Measurements from ENCODE around the gene SAE1. TPM values are rescaled to one million over a fixed set of nuclear protein-coding genes. Genes with fewer than 3 reads are reported as not detected.

The SAE1 gene
- total RNA-seq, 1 experiment from 2014 or later, result 47.5 TPM

GRCh38 chr19:47187797-47188196 is 57.2 kb downstream of the SAE1 start:
- no peak overlapping the region for H3K4me2 ChIP-seq (ENCODE audit: low read depth, low read length, poor library complexity, severe bottlenecking)
- no peaks in the 10 kb centered on the region for H3K9me2 ChIP-seq (replicated peaks; ENCODE audit: insufficient read depth, low read length)
- no peaks in the 10 kb centered on the region for H4K20me1 ChIP-seq (ENCODE audit: insufficient read depth, low read depth, low read length)
- H3K36me3 ChIP-seq (ENCODE audit: insufficient read depth, low read length), result peaks cover 4% of the 10 kb centered on the region; the same call in 1 of the 2 replicates
- DNase-seq, result no peak
- peaks cover 36% of the 10 kb centered on the region for H3K4me1 ChIP-seq (ENCODE audit: low read length)
- no peak overlapping the region for H3K9ac ChIP-seq (ENCODE audit: low read length)
- no peaks in the 10 kb centered on the region for H3K9me3 ChIP-seq (ENCODE audit: low read length)
- H2AFZ ChIP-seq (ENCODE audit: low read length), result no peak overlapping the region
- H3K4me3 ChIP-seq (ENCODE audit: low read length), result no peak overlapping the region
- peak overlapping the region; percentile 15; the same call in 1 of the 2 replicates for H3K27ac ChIP-seq (ENCODE audit: low read length)
- H3K27me3 ChIP-seq (ENCODE audit: low read length), result no peaks in the 10 kb centered on the region
- H3K79me2 ChIP-seq (ENCODE audit: low read length), result peaks cover 21% of the 10 kb centered on the region; the same call in 1 of the 2 replicates

- Histone ChIP-seq H3K4me1 (ENCODE audit: low read length) (peaks cover 36% of the 10 kb centered on the region), H3K36me3 (ENCODE audit: insufficient read depth, low read length) (peaks cover 4% of the 10 kb centered on the region; the same call in 1 of the 2 replicates), H2AFZ (ENCODE audit: low read length) (no peak overlapping the region), H3K27ac (ENCODE audit: low read length) (peak overlapping the region; percentile 15; the same call in 1 of the 2 replicates), H4K20me1 (ENCODE audit: insufficient read depth, low read depth, low read length) (no peaks in the 10 kb centered on the region), H3K27me3 (ENCODE audit: low read length) (no peaks in the 10 kb centered on the region), H3K79me2 (ENCODE audit: low read length) (peaks cover 21% of the 10 kb centered on the region; the same call in 1 of the 2 replicates), H3K4me3 (ENCODE audit: low read length) (no peak overlapping the region), H3K4me2 (ENCODE audit: low read depth, low read length, poor library complexity, severe bottlenecking) (no peak overlapping the region), H3K9me3 (ENCODE audit: low read length) (no peaks in the 10 kb centered on the region), H3K9me2 (replicated peaks; ENCODE audit: insufficient read depth, low read length) (no peaks in the 10 kb centered on the region), H3K9ac (ENCODE audit: low read length) (no peak overlapping the region)
- DNase-seq, result no peak
Measured at GRCh38 chr19:47188507-47189033, 57.9 kb downstream of the SAE1 start.

GRCh38 chr19:47190167-47190727 is 59.6 kb downstream of the SAE1 start:
- no peaks in the 10 kb centered on the region for H3K27me3 ChIP-seq (ENCODE audit: low read length)
- H3K9ac ChIP-seq (ENCODE audit: low read length), result no peak overlapping the region
- H3K4me1 ChIP-seq (ENCODE audit: low read length), result peaks cover 34% of the 10 kb centered on the region
- no peak overlapping the region for H3K4me3 ChIP-seq (ENCODE audit: low read length)
- H3K9me2 ChIP-seq (replicated peaks; ENCODE audit: insufficient read depth, low read length), result no peaks in the 10 kb centered on the region
- DNase-seq, result no peak
- no peaks in the 10 kb centered on the region for H3K9me3 ChIP-seq (ENCODE audit: low read length)
- H3K36me3 ChIP-seq (ENCODE audit: insufficient read depth, low read length), result peaks cover 4% of the 10 kb centered on the region; the same call in 1 of the 2 replicates
- H3K4me2 ChIP-seq (ENCODE audit: low read depth, low read length, poor library complexity, severe bottlenecking), result no peak overlapping the region
- H3K79me2 ChIP-seq (ENCODE audit: low read length), result peaks cover 21% of the 10 kb centered on the region; the same call in 1 of the 2 replicates
- no peaks in the 10 kb centered on the region for H4K20me1 ChIP-seq (ENCODE audit: insufficient read depth, low read depth, low read length)
- no peak overlapping the region for H3K27ac ChIP-seq (ENCODE audit: low read length)
- no peak overlapping the region for H2AFZ ChIP-seq (ENCODE audit: low read length)

- Histone ChIP-seq H3K27ac (ENCODE audit: low read length) (no peak overlapping the region), H2AFZ (ENCODE audit: low read length) (no peak overlapping the region), H3K9ac (ENCODE audit: low read length) (no peak overlapping the region), H3K9me3 (ENCODE audit: low read length) (no peaks in the 10 kb centered on the region), H3K4me3 (ENCODE audit: low read length) (no peak overlapping the region), H4K20me1 (ENCODE audit: insufficient read depth, low read depth, low read length) (no peaks in the 10 kb centered on the region), H3K79me2 (ENCODE audit: low read length) (0 out of 2 replicates have a peak, but pooled peaks cover 5% of the 10 kb centered on the region), H3K9me2 (replicated peaks; ENCODE audit: insufficient read depth, low read length) (no peaks in the 10 kb centered on the region), H3K4me2 (ENCODE audit: low read depth, low read length, poor library complexity, severe bottlenecking) (no peak overlapping the region), H3K4me1 (ENCODE audit: low read length) (no peaks in the 10 kb centered on the region), H3K27me3 (ENCODE audit: low read length) (no peaks in the 10 kb centered on the region), H3K36me3 (ENCODE audit: insufficient read depth, low read length) (peaks cover 7% of the 10 kb centered on the region)
- no peak for DNase-seq
Measured at GRCh38 chr19:47195434-47195833, 64.8 kb downstream of the SAE1 start.

- no peak for DNase-seq
- H3K27me3 ChIP-seq (ENCODE audit: low read length), result no peaks in the 10 kb centered on the region
- no peak overlapping the region for H3K4me3 ChIP-seq (ENCODE audit: low read length)
- no peak overlapping the region for H3K9ac ChIP-seq (ENCODE audit: low read length)
- H3K4me1 ChIP-seq (ENCODE audit: low read length), result no peaks in the 10 kb centered on the region
- H2AFZ ChIP-seq (ENCODE audit: low read length), result no peak overlapping the region
- no peaks in the 10 kb centered on the region for H4K20me1 ChIP-seq (ENCODE audit: insufficient read depth, low read depth, low read length)
- H3K4me2 ChIP-seq (ENCODE audit: low read depth, low read length, poor library complexity, severe bottlenecking), result no peak overlapping the region
- H3K9me2 ChIP-seq (replicated peaks; ENCODE audit: insufficient read depth, low read length), result no peaks in the 10 kb centered on the region
- no peak overlapping the region for H3K27ac ChIP-seq (ENCODE audit: low read length)
- no peaks in the 10 kb centered on the region for H3K9me3 ChIP-seq (ENCODE audit: low read length)
- H3K36me3 ChIP-seq (ENCODE audit: insufficient read depth, low read length), result peaks cover 9% of the 10 kb centered on the region
- H3K79me2 ChIP-seq (ENCODE audit: low read length), result 0 out of 2 replicates have a peak, but pooled peaks cover under 1% of the 10 kb centered on the region
Measured at GRCh38 chr19:47197141-47197540, 66.5 kb downstream of the SAE1 start.

- no peak overlapping the region for H2AFZ ChIP-seq (ENCODE audit: low read length)
- no peak overlapping the region for H3K4me3 ChIP-seq (ENCODE audit: low read length)
- H3K36me3 ChIP-seq (ENCODE audit: insufficient read depth, low read length), result peaks cover 23% of the 10 kb centered on the region
- DNase-seq, result no peak
- no peaks in the 10 kb centered on the region for H3K4me1 ChIP-seq (ENCODE audit: low read length)
- no peaks in the 10 kb centered on the region for H3K9me2 ChIP-seq (replicated peaks; ENCODE audit: insufficient read depth, low read length)
- H3K79me2 ChIP-seq (ENCODE audit: low read length), result no peaks in the 10 kb centered on the region
- no peak overlapping the region for H3K9ac ChIP-seq (ENCODE audit: low read length)
- no peaks in the 10 kb centered on the region for H3K27me3 ChIP-seq (ENCODE audit: low read length)
- no peak overlapping the region for H3K4me2 ChIP-seq (ENCODE audit: low read depth, low read length, poor library complexity, severe bottlenecking)
- H3K9me3 ChIP-seq (ENCODE audit: low read length), result no peaks in the 10 kb centered on the region
- H3K27ac ChIP-seq (ENCODE audit: low read length), result no peak overlapping the region
- H4K20me1 ChIP-seq (ENCODE audit: insufficient read depth, low read depth, low read length), result no peaks in the 10 kb centered on the region
Measured at GRCh38 chr19:47200530-47200929, 69.9 kb downstream of the SAE1 start.

- no peaks in the 10 kb centered on the region for H3K9me3 ChIP-seq (ENCODE audit: low read length)
- peaks cover 18% of the 10 kb centered on the region for H3K36me3 ChIP-seq (ENCODE audit: insufficient read depth, low read length)
- no peak overlapping the region for H3K4me2 ChIP-seq (ENCODE audit: low read depth, low read length, poor library complexity, severe bottlenecking)
- H4K20me1 ChIP-seq (ENCODE audit: insufficient read depth, low read depth, low read length), result no peaks in the 10 kb centered on the region
- H3K4me3 ChIP-seq (ENCODE audit: low read length), result no peak overlapping the region
- no peak for DNase-seq
- no peak overlapping the region for H3K9ac ChIP-seq (ENCODE audit: low read length)
- H3K4me1 ChIP-seq (ENCODE audit: low read length), result no peaks in the 10 kb centered on the region
- H3K27ac ChIP-seq (ENCODE audit: low read length), result no peak overlapping the region
- H3K27me3 ChIP-seq (ENCODE audit: low read length), result no peaks in the 10 kb centered on the region
- H3K9me2 ChIP-seq (replicated peaks; ENCODE audit: insufficient read depth, low read length), result no peaks in the 10 kb centered on the region
- H3K79me2 ChIP-seq (ENCODE audit: low read length), result no peaks in the 10 kb centered on the region
- no peak overlapping the region for H2AFZ ChIP-seq (ENCODE audit: low read length)
Measured at GRCh38 chr19:47203254-47203653, 72.6 kb downstream of the SAE1 start.

- Histone ChIP-seq H3K4me3 (ENCODE audit: low read length) (no peak overlapping the region), H3K9ac (ENCODE audit: low read length) (0 out of 2 replicates have a peak overlapping the region, but pooled peaks have one; percentile 8), H3K9me2 (replicated peaks; ENCODE audit: insufficient read depth, low read length) (no peaks in the 10 kb centered on the region), H3K36me3 (ENCODE audit: insufficient read depth, low read length) (0 out of 2 replicates have a peak, but pooled peaks cover 12% of the 10 kb centered on the region), H3K27me3 (ENCODE audit: low read length) (no peaks in the 10 kb centered on the region), H4K20me1 (ENCODE audit: insufficient read depth, low read depth, low read length) (no peaks in the 10 kb centered on the region), H3K79me2 (ENCODE audit: low read length) (no peaks in the 10 kb centered on the region), H2AFZ (ENCODE audit: low read length) (no peak overlapping the region), H3K4me2 (ENCODE audit: low read depth, low read length, poor library complexity, severe bottlenecking) (no peak overlapping the region), H3K9me3 (ENCODE audit: low read length) (no peaks in the 10 kb centered on the region), H3K4me1 (ENCODE audit: low read length) (peaks cover 17% of the 10 kb centered on the region), H3K27ac (ENCODE audit: low read length) (peak overlapping the region; percentile 50)
- peak; percentile 54 for DNase-seq
Measured at GRCh38 chr19:47209319-47210179, 78.9 kb downstream of the SAE1 start.

Measured in Karpas-422 (cell line).